NOMO-1 treated with DMSO at 0.1 percent for 48 hours (cell line): ENCODE measurements around the gene PEX5L.
A peak's percentile ranks its signal among the peaks of the same experiment; 100 is the strongest.
"Not testable (repeated sequence)": the region's sequence is repeated elsewhere in the genome, so short reads cannot be mapped to it uniquely, and the experiment has no call there.

Experiments used
- DNase-seq: peaks from one replicate; lab custom pipeline; 2025; ENCODE audit not compliant: unreplicated experiment; lab: John Stamatoyannopoulos, UW

PEX5L gene

DNA sequence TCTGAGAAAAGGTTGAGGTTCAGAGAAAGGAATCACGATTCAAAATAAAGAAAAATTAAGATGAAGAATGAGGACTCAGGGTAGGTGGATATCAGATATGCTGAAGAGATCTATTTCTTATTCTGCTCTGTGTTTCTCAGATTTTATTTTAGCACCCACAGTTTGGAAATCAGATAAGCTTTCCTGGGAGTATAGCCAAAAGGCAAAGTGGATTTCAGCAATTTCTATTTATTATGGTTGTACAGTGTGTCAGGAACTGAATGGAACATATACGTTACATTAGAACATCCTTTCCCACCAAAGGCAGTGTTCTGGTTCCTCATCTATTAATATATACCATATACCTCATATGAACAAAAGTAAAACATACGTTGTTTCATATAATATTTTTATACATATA lies 18.9 kb downstream of the PEX5L start:
- DNase-seq = no peak

DNA sequence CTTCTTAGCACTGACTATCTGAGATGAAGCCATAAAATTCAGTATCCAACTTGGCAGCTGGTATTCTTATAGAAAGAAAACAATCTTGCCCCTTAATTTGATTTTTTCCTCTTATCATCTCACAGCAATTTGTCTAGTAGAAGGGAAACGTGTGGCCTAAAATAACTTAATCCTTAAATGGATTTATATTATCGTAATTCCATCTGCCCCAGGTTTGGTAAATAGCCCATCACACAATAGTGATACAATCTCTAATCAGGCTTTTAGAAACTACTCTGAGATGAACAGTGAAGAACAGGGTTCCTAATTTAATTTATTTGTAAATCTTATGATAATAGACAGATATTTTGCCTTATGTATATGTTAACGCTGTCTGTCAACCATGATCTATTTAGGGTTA lies 24.8 kb downstream of the PEX5L start:
- DNase-seq = no peak

GRCh38 chr3:180008318-180008717 lies 28.4 kb downstream of the PEX5L start:
- DNase-seq = not testable (repeated sequence)

GRCh38 chr3:180004542-180004941 lies 32.2 kb downstream of the PEX5L start:
- DNase-seq = no peak

GRCh38 chr3:180002006-180002405 lies 34.7 kb downstream of the PEX5L start:
- no peak for DNase-seq

DNA sequence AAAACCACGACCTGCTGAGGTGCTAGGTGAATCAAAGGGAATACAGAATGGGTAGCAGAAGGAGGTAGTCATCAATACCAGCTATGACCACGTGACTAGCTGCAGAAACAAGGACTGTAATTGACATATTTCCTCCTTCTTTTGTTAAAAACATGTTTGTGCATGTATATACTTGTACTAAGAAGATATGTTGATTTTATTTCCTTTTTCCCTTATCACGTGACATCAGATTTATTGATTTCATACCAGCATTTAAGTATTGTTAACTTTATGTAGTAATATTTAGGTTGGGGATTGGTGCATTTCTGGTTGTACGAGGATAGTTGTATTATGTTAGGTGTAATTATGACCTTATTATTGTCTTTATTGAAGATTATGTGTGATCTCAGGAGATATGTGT lies 36.2 kb downstream of the PEX5L start:
- DNase-seq = no peak

DNA sequence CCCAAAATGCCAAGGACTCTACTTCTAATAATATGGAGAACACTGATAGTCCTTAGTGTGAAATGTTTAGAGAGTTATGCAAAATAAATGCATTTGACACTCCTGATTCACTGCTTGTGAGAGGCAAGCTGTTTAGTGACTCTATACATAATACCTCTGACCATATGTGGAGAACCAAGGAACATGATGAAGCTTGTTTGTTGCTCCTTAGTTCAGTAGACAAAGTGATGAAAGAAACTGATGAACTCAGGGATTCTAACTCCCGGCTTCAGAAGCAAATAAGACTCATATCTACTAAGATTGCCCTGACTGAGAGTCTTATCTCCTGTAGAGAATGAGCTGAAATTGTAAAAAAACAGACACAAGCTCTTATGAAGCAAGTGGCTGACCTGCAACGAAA lies 41.3 kb downstream of the PEX5L start:
- no peak for DNase-seq

DNA sequence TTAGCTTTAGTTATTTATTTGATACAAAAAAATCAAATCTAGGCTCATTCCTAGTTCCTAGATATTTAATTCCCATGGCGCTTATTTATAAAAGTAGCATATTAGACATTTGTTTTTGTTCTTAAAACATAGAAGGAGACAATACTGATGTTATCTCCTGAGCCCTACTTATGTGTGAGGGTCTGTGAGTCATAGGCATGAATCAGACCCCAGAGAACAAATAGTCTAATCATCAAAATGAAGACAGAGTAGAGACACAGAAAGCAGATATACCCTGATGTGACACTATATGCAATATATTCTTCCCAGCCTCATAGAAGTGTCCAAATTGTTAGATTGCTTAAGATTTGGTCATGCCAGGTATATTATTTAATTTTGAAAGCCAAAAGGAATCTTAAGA lies 44.9 kb downstream of the PEX5L start:
- DNase-seq = no peak

GRCh38 chr3:179991104-179991503 lies 45.6 kb downstream of the PEX5L start:
- no peak for DNase-seq

DNA sequence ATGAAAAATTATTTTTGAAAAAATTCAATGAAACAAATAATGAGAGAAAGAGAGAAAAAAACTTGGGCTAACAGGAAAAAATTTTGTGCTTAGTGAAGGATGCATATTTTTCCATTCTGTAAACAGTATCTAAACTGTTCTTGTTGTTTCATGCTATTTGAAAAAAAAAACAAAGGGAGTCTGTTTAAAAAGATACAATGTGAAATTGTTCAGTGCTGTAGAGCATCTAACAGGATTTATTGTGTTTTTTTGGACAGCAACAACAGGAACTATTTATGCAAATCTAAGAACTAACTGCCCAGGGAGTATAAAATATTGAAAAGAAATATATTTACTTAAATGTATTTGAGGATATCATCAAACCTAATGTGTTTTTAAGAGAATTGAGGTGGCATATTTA lies 55.1 kb downstream of the PEX5L start:
- DNase-seq = no peak

DNA sequence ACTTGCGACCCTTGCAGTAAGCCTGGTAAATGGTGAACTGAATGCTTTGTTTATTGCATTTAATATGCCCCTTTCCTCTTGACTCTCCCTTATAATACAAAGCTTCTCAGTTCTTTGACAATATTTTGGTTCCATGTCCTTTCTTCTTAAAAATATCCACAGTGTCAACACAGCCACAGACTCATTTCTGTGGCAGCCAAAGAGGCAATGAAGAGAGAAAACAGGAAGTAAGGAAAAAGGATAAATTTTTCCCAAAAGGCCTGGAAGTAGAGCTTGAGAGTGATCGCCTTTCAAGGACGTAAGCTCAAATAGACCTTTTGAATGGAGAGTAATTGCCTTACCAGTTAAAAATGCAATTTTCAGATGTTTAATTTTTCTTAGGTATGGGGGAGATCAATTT lies 59.4 kb downstream of the PEX5L start:
- DNase-seq = no peak

- no peak for DNase-seq
Observed at GRCh38 chr3:179973931-179974361, 62.8 kb downstream of the PEX5L start.

DNA sequence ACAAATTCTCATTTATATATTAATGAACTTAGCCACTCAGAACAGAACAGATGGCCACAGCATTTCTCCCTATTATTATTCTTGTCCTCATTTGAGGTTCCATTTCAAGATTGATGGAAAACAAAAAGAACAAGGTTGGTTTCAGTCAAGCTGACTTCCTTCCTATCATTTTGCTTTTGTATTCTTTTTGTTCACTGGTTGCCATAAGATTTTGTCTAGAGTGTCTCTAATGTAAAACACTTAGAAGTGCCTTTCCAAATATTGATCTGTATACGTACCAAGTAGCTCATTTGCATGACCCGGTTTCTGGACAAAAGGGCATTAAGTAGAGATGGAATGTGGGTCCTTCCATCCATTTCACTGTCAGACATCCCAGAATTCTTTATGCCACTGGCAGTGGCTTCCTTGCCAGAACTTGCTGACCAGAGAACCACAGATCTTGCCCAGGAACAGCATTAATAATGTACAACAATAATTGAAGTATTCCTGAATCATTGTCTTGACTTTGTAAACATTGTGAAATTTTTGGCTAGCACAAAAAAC lies 63.8 kb downstream of the PEX5L start:
- no peak for DNase-seq

GRCh38 chr3:179971280-179971679 lies 65.5 kb downstream of the PEX5L start:
- DNase-seq = no peak

DNA sequence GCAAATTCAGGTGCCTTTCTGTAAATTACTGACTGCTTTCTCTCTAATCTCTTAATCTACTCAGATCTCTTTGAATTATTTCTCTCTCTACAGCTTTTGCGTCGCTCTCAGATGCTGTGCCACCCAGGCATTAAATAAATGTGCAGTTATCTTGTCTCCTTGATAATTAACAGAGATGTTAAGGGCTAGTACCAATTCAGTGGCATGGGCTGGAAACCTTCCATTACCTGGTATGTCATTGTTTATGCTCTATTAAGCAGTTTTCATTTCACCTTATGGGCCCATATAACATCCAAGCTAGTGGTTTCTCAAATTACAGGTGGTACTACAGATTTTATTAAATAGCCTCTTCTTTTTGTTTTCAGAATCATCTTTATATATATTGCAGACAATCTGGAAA lies 66.0 kb downstream of the PEX5L start:
- no peak for DNase-seq

DNA sequence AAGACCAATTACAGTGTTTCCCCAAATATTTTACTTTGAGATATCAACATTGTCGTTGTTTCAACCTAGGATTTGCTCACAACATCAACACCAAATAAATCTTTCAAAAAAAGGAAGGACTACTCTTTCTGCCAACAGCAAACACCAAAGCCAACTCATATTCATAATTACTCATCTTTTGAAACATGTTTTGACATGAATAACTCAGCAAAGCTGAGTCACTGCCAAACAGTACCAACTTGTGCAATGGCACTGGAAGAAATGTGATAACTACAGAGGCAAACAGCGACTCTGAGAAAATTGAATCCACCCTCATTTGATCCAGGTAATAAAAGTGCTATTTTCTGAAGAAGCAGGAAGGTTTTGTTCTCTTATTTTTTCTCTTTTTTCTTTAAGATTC lies 67.2 kb downstream of the PEX5L start:
- peak; percentile 97 for DNase-seq

DNA sequence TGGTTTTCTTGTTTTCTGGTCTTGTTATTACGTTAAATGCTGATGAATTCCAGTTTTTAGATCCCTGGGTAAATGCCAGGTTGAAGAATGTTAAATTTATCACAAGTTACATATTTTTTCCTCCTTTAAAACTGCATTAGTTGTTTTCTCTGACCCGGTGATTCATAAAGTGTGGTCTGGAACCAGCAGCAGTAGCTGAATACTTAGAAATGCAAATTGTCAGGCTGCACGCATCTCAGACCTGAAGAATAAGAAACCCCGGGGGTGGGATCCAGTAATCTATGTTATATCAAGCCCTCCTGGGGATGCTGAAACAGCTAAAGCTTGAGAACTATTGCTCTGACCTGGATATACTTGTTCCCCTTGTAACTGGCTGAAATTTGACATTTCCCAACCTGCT lies 69.1 kb downstream of the PEX5L start:
- DNase-seq = no peak

DNA sequence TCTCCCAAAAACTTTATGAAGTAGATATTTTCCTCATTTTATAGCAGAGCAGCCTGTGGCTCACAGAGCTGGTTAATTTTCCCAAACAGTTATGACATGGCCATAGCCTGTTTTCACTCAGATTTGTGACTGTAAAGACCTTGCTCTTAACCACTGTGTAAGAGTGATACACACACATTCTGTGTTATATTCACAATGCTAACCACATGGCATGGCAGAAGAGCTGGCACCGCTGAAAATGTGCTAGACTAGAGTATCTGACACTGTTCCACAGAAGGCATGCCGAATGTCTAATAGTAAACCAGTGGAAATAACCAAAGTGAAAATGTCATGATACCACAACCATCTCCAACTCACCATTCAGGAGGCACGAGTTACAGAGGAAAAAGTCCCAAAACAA lies 71.8 kb downstream of the PEX5L start:
- no peak for DNase-seq

- no peak for DNase-seq
Observed at GRCh38 chr3:179962629-179963387, 73.9 kb downstream of the PEX5L start.

DNA sequence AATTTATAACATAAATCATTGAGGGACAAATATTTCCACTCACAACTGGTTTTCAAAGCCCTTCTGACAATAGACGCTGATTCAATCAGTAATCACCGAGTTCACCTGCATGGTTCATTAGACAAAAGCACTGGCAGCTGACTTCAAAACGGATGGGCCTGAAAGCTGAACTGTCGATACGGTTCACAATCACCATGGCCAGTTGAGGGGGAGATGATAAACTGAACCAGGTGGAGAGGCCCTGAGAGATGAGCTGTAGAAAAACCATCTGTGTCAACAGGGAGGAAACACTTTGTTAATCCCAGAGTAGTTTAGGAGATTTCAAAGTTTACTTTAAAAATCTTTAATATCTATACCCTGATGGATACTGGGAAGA lies 75.0 kb downstream of the PEX5L start:
- no peak for DNase-seq

GRCh38 chr3:179961071-179961702 lies 75.5 kb downstream of the PEX5L start:
- peak; percentile 41 for DNase-seq

GRCh38 chr3:179958759-179959158 lies 78.0 kb downstream of the PEX5L start:
- no peak for DNase-seq

GRCh38 chr3:179958143-179958542 lies 78.6 kb downstream of the PEX5L start:
- peak; percentile 60 for DNase-seq
